Activated B cell treated with CpG ODN at 0.5 μM for 24 hours (primary cell): Measurements from ENCODE around the gene TRIM2. TPM values are rescaled to one million over a fixed set of nuclear protein-coding genes. Genes with fewer than 3 reads are reported as not detected.
A peak's percentile ranks its signal among the peaks of the same experiment; 100 is the strongest.

Source experiments
- ATAC-seq: fragments of 200-7000 bp; cut with Tn5 transposase; one replicate; pipeline ENCODE4 v1.10.0; 2021; ENCODE audit warnings: low read depth, mild to moderate bottlenecking, moderate library complexity
- CTCF ChIA-PET: fragments of 350-600 bp; sonication (Branson Sonifier 250); formaldehyde crosslinking; loops from one replicate; lab custom pipeline; 2021; ENCODE audit warnings: antibody characterized with exemption; lab: Charles Lee
- POLR2A ChIA-PET: fragments of 350-600 bp; sonication (Branson Sonifier 250); formaldehyde crosslinking; loops from one replicate; lab custom pipeline; 2021; ENCODE audit warnings: antibody characterized with exemption; lab: Charles Lee
- DNase-seq: peaks from one replicate; pipeline ENCODE4 v3.0.0; 2022
- H3K27ac Mint-ChIP-seq: one replicate; pipeline ENCODE4 v1.8.0; 2020; ENCODE audit warnings: mixed read lengths
- H3K27me3 Mint-ChIP-seq: one replicate; pipeline ENCODE4 v1.8.0; 2021; ENCODE audit warnings: mixed read lengths
- H3K36me3 Mint-ChIP-seq: one replicate; pipeline ENCODE4 v1.8.0; 2021; ENCODE audit warnings: low read depth, mixed read lengths
- H3K4me1 Mint-ChIP-seq: one replicate; pipeline ENCODE4 v1.8.0; 2021; ENCODE audit warnings: mixed read lengths
- H3K4me3 Mint-ChIP-seq: one replicate; pipeline ENCODE4 v1.8.0; 2020; ENCODE audit warnings: mild to moderate bottlenecking, mixed read lengths
- H3K9me3 Mint-ChIP-seq: one replicate; pipeline ENCODE4 v1.8.0; 2020; ENCODE audit warnings: mixed read lengths
- intact Hi-C: fragments of 100-400 bp; cut with micrococcal nuclease; formaldehyde crosslinking; loops from one replicate; pipeline ENCODE4 v1.15.1; 2024
- total RNA-seq: library from RNA; stranded (reverse); gene quantifications from 2 replicates; pipeline ENCODE4 v1.2.3, GENCODE V29; 2022
- TF ChIP-seq, protein P1 (sequence below): fragments of 200-600 bp; IDR thresholded peaks from one replicate; pipeline ENCODE4 v1.8.0; 2022; ENCODE audit warnings: antibody characterized with exemption, mild to moderate bottlenecking

Gene TRIM2
- total RNA-seq, 1 donor from 2014 or later: 5.1 TPM

GRCh38 chr4:153221783-153222706 lies 17.8 kb downstream of the TRIM2 start:
- DNase-seq (peak; percentile 30), ATAC-seq (peak; percentile 49)
- ChIA-PET POLR2A (interaction anchor here (0.7 to 1.5 kb wide), 4 partner anchors 20 to 70 kb away, joined by 3 to 23 read pairs (median 6); no protein-coding TSS in a partner anchor), CTCF (no interaction called here)
- Mint-ChIP-seq H3K4me1 (peaks cover 37% of the 10 kb centered on the region), H3K9me3 (peaks cover 5% of the 10 kb centered on the region), H3K36me3 (peaks cover 5% of the 10 kb centered on the region), H3K27me3 (peaks cover 4% of the 10 kb centered on the region), H3K4me3 (peak overlapping the region; percentile 89), H3K27ac (peak overlapping the region; percentile 73)
- intact Hi-C loops: loop anchor here (1.0 to 10.0 kb wide), 5 partner anchors 27 to 353 kb away; no protein-coding TSS in a partner anchor
- TF ChIP-seq, protein P1, sequence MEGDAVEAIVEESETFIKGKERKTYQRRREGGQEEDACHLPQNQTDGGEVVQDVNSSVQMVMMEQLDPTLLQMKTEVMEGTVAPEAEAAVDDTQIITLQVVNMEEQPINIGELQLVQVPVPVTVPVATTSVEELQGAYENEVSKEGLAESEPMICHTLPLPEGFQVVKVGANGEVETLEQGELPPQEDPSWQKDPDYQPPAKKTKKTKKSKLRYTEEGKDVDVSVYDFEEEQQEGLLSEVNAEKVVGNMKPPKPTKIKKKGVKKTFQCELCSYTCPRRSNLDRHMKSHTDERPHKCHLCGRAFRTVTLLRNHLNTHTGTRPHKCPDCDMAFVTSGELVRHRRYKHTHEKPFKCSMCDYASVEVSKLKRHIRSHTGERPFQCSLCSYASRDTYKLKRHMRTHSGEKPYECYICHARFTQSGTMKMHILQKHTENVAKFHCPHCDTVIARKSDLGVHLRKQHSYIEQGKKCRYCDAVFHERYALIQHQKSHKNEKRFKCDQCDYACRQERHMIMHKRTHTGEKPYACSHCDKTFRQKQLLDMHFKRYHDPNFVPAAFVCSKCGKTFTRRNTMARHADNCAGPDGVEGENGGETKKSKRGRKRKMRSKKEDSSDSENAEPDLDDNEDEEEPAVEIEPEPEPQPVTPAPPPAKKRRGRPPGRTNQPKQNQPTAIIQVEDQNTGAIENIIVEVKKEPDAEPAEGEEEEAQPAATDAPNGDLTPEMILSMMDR: no peak

GRCh38 chr4:153222707-153223426 lies 18.6 kb downstream of the TRIM2 start:
- peaks cover 5% of the 10 kb centered on the region for H3K36me3 Mint-ChIP-seq
- peaks cover 4% of the 10 kb centered on the region for H3K27me3 Mint-ChIP-seq
- intact Hi-C loops: loop anchor here (1.0 to 10.0 kb wide), 5 partner anchors 26 to 352 kb away; no protein-coding TSS in a partner anchor
- H3K9me3 Mint-ChIP-seq: peaks cover 5% of the 10 kb centered on the region
- peak overlapping the region; percentile 89 for H3K4me3 Mint-ChIP-seq
- TF ChIP-seq, protein P1: no peak
- POLR2A ChIA-PET: interaction anchor here (1.1 to 1.8 kb wide), 5 partner anchors 14 to 71 kb away, joined by 3 to 9 read pairs (median 4); no protein-coding TSS in a partner anchor
- H3K27ac Mint-ChIP-seq: peak overlapping the region; percentile 73
- H3K4me1 Mint-ChIP-seq: peaks cover 34% of the 10 kb centered on the region
- CTCF ChIA-PET: interaction anchor here (1.2 to 1.3 kb wide), 2 partner anchors 26 to 80 kb away, joined by 3 to 4 read pairs; no protein-coding TSS in a partner anchor
- ATAC-seq: peak; percentile 65
- DNase-seq: peak; percentile 46

GRCh38 chr4:153223427-153223801 lies 19.2 kb downstream of the TRIM2 start:
- CTCF ChIA-PET: interaction anchor here (1.2 to 1.3 kb wide), 2 partner anchors 26 to 81 kb away, joined by 3 to 4 read pairs; no protein-coding TSS in a partner anchor
- ATAC-seq (no peak), DNase-seq (no peak)
- H3K9me3 Mint-ChIP-seq: peaks cover 5% of the 10 kb centered on the region
- peaks cover 4% of the 10 kb centered on the region for H3K27me3 Mint-ChIP-seq
- TF ChIP-seq, protein P1: no peak
- peaks cover 34% of the 10 kb centered on the region for H3K4me1 Mint-ChIP-seq
- POLR2A ChIA-PET: interaction anchor here (1.1 to 1.8 kb wide), 5 partner anchors 15 to 71 kb away, joined by 3 to 9 read pairs (median 4); no protein-coding TSS in a partner anchor
- H3K4me3 Mint-ChIP-seq: peak overlapping the region; percentile 89
- peaks cover 5% of the 10 kb centered on the region for H3K36me3 Mint-ChIP-seq
- H3K27ac Mint-ChIP-seq: peak overlapping the region; percentile 7
- intact Hi-C loops: loop anchor here (2.0 to 10.0 kb wide), 4 partner anchors 71 to 351 kb away; no protein-coding TSS in a partner anchor

- Mint-ChIP-seq H3K9me3 (peaks cover 5% of the 10 kb centered on the region), H3K27ac (no peak overlapping the region), H3K4me3 (peak overlapping the region; percentile 89), H3K36me3 (peaks cover 5% of the 10 kb centered on the region), H3K4me1 (peaks cover 34% of the 10 kb centered on the region), H3K27me3 (peaks cover 7% of the 10 kb centered on the region)
- DNase-seq: no peak
- ATAC-seq: no peak
- intact Hi-C loops: loop anchor here (2.0 to 10.0 kb wide), 4 partner anchors 71 to 351 kb away; no protein-coding TSS in a partner anchor
- TF ChIP-seq, protein P1: no peak
- ChIA-PET POLR2A (interaction anchor here (1.1 to 1.8 kb wide), 3 partner anchors 15 to 25 kb away, joined by 3 to 9 read pairs (median 4); no protein-coding TSS in a partner anchor), CTCF (interaction anchor here (1.2 to 1.3 kb wide), 2 partner anchors 25 to 81 kb away, joined by 3 to 4 read pairs; no protein-coding TSS in a partner anchor)
Measured at GRCh38 chr4:153223930-153224329, 19.7 kb downstream of the TRIM2 start.
